Mammary epithelial cell (primary cell): ENCODE results near the gene DMRTA2.

ENCODE experiments used
- EZH2 ChIP-seq: IDR thresholded peaks from 2 replicates; pipeline ENCODE4 v1.6.1; 2012; ENCODE audit warnings: low read length, inconsistent platforms, borderline replicate concordance
- TF ChIP-seq, protein P1 (sequence below), 2 donors: IDR thresholded peaks in 1 of 2; conservative IDR thresholded peaks in 1 of 2; 2 replicates each; pipeline ENCODE4 v1.5.1; 2011 to 2012; ENCODE audit warnings: inconsistent platforms in 2 of 2, low read length in 2 of 2, mild to moderate bottlenecking in 2 of 2, control low read depth in 1 of 2, low read depth in 1 of 2; ENCODE audit not compliant: insufficient read depth in 1 of 2; ENCODE audit errors: extremely low read depth in 1 of 2

DNA sequence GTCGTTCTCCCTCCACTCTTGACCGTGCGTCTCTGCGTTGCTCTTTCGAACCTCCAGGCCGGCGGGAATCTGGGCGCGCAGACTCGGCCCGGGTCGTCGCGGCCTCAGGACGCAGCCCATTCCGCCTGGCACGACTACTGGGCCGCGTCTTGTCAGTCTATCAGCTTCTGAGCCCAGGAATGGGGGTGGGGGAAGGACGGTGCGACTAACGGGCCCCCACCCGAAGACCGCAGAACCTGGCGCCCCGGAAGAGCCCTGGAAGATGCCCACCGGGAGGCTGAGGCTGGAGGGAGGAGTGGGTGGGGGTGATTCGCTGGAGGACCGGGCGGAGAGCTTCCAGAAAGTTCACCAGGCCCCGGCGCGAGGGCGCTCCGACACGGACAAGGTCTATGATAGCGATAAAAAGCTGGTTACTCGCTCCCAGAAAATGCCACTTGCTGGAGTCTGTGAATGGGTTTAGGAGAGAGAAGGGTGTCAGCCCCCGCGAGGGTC lies 1.7 kb upstream of the DMRTA2 start:
- TF ChIP-seq, protein P1, sequence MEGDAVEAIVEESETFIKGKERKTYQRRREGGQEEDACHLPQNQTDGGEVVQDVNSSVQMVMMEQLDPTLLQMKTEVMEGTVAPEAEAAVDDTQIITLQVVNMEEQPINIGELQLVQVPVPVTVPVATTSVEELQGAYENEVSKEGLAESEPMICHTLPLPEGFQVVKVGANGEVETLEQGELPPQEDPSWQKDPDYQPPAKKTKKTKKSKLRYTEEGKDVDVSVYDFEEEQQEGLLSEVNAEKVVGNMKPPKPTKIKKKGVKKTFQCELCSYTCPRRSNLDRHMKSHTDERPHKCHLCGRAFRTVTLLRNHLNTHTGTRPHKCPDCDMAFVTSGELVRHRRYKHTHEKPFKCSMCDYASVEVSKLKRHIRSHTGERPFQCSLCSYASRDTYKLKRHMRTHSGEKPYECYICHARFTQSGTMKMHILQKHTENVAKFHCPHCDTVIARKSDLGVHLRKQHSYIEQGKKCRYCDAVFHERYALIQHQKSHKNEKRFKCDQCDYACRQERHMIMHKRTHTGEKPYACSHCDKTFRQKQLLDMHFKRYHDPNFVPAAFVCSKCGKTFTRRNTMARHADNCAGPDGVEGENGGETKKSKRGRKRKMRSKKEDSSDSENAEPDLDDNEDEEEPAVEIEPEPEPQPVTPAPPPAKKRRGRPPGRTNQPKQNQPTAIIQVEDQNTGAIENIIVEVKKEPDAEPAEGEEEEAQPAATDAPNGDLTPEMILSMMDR (conservative IDR thresholded peaks at IDR 0.05 in 1 of 2, IDR thresholded peaks at IDR 0.05 in 1 of 2; ENCODE audit: extremely low read depth in 1 of 2, insufficient read depth in 1 of 2, low read depth in 1 of 2, low read length in 2 of 2), result no peak
- TF ChIP-seq EZH2, result no peak
